ENCODE measurements around the gene SLA2.
"Not testable (repeated sequence)": the region's sequence is repeated elsewhere in the genome, so short reads cannot be mapped to it uniquely, and the experiment has no call there.

The SLA2 gene

DNA sequence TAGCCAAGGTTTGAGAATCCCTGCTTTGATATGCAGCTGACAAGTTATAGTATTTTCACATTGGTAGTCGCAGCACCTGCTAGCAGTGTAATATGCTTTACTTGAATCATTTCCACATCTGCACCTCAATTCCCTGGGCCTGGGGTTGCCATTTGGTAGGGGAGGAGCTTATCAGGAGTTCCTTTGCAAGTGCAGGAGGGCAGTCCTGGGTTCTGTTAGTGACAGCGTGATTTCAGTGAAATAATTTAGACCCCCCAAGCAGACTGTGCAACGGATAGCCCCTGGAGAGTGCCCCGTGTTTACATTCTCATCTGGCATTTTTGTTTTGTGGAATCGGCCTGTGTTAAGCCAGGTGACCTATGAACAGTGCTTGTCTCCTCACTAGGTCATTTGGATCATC, 34.4 kb downstream of the SLA2 start:
- H3K4me3 ChIP-seq (ENCODE audit: low read depth, low read length) = no peak overlapping the region

GRCh38 chr20:36608388-36608728, 37.6 kb downstream of the SLA2 start:
- H3K4me3 ChIP-seq (ENCODE audit: low read depth, low read length) = not testable (repeated sequence)

GRCh38 chr20:36607586-36608387, 38.2 kb downstream of the SLA2 start:
- H3K4me3 ChIP-seq (ENCODE audit: low read depth, low read length) = no peak overlapping the region

DNA sequence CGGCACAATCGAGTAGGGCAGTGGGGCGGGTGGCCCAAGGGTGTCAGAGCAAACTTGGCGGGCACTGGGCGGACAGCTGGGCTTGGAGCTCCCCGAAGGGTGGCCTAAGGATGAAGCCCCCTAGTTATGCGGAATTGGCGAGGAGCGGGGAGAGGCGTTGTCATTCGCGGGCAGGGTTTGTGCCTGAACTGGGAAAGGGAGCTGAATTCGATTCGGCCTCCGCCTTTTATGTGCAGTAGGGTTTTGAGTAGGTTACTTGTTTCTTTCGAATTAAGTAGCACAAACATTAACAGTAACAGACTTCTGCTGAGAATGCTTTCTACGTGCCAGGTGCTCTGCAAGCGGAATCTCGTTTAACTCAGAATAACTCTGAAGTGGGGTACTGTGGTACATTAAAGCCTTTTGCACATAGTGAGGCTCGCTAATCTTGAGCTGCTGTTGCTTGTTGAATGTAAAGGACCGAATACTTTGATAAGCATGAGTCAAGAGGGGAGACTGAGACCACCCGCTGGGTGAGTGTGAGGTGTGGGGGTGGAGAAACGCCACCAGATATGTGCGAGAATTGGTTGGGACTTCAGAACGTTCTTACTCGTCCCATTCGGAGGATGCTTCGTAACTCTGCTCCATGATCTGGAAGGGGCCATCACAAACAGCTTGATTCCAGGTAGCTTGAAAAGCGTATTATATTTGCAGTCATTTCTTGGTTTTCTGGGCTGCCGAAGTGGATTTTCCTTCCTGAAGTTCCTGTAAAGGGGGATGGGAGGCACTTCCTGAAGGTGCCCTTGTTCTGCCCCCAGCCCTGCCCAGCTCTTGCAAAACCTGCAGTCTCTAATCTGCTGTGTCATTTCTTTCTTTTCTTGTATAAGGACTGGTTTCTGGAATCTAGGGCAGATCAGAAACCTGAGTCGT, 39.6 kb downstream of the SLA2 start:
- peak overlapping the region; percentile 84 for H3K4me3 ChIP-seq (ENCODE audit: low read depth, low read length)

DNA sequence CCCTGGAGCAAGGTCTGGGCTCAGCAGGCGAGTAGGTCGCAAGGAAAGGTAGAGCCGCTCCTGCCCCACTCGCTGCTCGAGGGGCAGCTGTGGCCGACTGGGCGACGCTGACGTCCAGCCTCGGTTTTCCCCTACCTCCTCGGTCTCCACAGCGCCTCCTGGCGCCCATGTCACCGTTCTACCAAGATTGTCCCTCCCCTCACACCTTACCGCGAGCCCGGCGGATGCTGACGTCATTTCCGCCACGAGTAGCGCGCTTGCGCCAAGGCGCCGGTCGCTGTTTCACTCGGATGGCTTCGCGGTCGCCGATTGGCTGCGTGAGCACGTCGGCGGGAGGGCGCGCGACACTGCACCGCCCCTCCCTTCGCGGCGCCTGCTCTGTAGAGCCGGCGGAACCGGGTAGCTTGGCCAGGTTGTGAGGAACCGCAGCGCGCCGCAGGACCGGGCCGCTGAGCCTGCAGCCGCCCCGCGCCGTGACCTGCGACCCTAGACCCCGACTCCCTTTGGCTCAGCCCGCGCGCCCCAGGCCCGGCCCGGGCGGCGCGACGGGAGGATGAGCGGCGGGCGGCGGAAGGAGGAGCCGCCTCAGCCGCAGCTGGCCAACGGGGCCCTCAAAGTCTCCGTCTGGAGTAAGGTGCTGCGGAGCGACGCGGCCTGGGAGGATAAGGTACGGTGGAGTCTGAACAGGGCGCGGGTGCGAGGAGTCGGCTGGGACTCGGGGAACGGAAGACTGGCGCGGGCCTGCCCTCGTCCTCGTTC, 40.4 kb downstream of the SLA2 start, which contains the start of gene RAB5IF:
Gene RAB5IF (plus strand): TSS at position 381 of the 759 bp plus-strand sequence. CDS start 173 bp downstream, at position 554.
- peak within 1 kb of the TSS; percentile 84 for H3K4me3 ChIP-seq (ENCODE audit: low read depth, low read length)

GRCh38 chr20:36604952-36605398, 41.0 kb downstream of the SLA2 start:
- H3K4me3 ChIP-seq (ENCODE audit: low read depth, low read length) = no peak overlapping the region

DNA sequence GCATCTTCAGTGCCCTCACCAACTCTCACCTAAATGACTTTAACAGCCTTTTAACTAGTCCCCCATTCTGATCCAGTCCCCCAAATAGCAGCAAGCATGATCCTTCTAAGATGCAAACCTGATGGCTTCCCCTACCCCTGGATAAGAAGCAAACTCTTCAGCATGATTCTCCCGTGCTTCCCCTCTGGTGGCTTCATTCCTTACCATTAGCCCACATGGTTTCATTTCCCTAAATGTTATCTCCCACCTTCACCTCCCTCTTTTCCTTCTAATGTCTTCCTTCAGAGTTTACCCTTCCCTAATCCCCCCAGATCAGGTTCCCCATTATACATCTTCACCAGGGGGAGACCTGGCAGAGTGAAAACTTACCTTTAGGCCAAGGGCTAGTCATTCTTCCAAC, 44.5 kb downstream of the SLA2 start:
- H3K4me3 ChIP-seq (ENCODE audit: low read depth, low read length) = no peak overlapping the region

GRCh38 chr20:36599912-36600345, 46.1 kb downstream of the SLA2 start:
- H3K4me3 ChIP-seq (ENCODE audit: low read depth, low read length) = no peak overlapping the region

- no peak overlapping the region for H3K4me3 ChIP-seq (ENCODE audit: low read depth, low read length)
Observed at GRCh38 chr20:36593347-36593929, 52.6 kb downstream of the SLA2 start.

GRCh38 chr20:36591854-36592641, 53.9 kb downstream of the SLA2 start:
- H3K4me3 ChIP-seq (ENCODE audit: low read depth, low read length) = no peak overlapping the region

DNA sequence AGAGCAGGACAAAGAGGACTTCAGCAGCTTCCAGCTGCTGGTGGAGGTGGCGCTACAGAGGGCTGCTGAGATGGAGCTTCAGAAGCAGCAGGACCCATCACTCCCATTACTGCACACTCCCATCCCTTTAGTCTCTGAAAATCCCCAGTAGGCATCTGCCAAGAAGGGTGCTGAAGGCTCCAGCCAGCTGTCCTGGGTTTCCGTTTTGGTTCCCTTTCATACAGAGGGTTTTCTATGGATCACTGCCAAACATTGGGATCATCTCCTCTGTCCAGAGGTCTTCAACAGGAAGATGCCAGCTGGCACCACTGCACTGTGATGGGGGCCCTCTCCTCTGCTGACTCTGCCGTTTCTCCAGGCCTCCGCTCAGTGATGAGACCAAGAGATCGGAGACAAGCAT, 54.7 kb downstream of the SLA2 start:
- no peak overlapping the region for H3K4me3 ChIP-seq (ENCODE audit: low read depth, low read length)

GRCh38 chr20:36587388-36588070, 58.5 kb downstream of the SLA2 start:
- H3K4me3 ChIP-seq (ENCODE audit: low read depth, low read length) = no peak overlapping the region

DNA sequence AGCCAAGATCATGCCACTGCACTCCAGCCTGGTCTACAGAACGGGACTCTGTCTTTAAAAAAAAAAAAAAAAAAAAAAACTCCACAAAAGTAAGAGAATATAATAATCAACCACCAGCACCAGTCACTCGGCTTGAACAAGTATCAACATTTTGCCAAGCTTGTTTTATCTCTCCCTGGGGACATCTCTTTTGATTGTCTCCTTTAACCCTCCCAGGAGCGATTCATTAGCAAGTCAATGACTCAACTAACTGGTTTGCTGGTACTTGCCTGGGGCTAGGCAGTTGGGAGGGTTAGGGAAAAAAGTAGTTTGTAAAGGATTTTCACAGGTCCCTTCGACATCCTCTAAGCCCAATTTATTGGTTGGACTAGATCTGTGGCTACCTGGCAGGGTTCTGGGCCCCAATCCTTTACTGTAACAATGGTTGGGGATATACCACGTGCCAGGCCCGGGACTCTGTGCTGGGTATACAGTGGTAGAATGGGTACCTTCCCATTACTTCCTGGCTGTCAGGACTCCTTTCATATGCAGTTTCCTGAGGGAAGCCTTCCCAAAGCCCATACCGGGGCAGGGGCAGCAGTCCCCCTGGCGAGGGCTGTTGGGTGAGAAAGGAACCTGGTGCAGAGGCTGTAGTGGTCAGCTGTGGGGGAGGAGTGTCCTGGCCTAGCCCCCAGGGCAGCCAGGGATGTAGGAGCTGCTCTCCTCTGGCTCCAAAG, 60.4 kb downstream of the SLA2 start:
- H3K4me3 ChIP-seq (ENCODE audit: low read depth, low read length) = no peak overlapping the region

- no peak overlapping the region for H3K4me3 ChIP-seq (ENCODE audit: low read depth, low read length)
Observed at GRCh38 chr20:36584018-36584481, 61.9 kb downstream of the SLA2 start.

GRCh38 chr20:36582821-36583220, 63.2 kb downstream of the SLA2 start:
- H3K4me3 ChIP-seq (ENCODE audit: low read depth, low read length) = no peak overlapping the region

DNA sequence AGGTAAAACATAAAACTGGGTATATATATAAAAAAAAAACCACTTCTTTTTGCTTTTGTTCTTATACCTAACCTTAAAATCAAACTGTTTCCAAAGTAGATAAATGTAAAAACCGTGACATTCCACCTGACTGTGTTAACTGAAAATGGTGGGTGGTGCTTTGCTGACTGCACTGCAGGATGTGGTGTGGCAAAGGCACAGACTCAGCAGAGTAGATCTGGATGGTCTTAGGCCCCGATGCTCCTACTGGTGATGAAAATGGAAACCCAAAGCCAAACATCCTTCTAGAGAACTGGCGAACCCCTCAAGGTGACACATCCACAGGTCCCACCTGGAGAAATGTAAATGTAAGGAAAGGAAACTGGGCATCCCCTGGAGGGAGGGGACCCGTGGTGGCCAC, 63.7 kb downstream of the SLA2 start:
- H3K4me3 ChIP-seq (ENCODE audit: low read depth, low read length) = no peak overlapping the region

DNA sequence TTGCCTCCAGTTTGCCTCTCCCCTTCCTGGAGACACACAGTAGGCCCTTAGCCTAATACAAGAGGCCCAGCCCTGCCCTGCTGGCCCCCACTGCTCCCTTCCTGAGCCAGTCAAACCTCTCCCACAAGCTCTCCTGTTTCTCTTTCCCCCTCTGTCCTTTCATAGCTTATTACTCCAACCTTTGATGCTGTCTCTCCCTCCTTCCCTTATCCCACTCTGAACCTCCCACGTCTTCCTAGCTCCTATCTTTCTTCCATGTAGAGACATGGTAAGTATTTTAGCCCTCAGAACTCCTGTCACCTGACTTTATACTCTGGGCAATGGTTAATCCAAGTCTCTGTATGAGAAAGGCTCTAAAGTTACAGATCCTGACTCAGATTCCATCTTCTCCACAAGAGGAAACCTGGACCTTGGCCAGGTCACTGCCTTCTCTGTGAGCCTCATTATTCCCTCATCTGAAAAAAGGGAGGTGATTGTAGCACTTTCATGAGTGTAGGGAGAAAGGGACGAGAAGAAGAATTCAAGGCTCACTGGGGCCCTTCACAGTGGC, 65.9 kb downstream of the SLA2 start:
- H3K4me3 ChIP-seq (ENCODE audit: low read depth, low read length) = no peak overlapping the region

- no peak overlapping the region for H3K4me3 ChIP-seq (ENCODE audit: low read depth, low read length)
Observed at GRCh38 chr20:36578356-36579041, 67.5 kb downstream of the SLA2 start.
